H1 (cell line): ENCODE measurements around the gene GFRA4. TPM values are rescaled to one million over a fixed set of nuclear protein-coding genes. Genes with fewer than 3 reads are reported as not detected.

ENCODE experiments used
- CTCF ChIA-PET: fragments of 300-600 bp; sonication (Branson Sonifier 250); formaldehyde crosslinking; loops from one replicate; lab custom pipeline; 2021; ENCODE audit not compliant: partially characterized antibody; lab: Charles Lee
- POLR2A ChIA-PET: fragments of 300-600 bp; sonication (Branson Sonifier 250); formaldehyde crosslinking; loops from one replicate; lab custom pipeline; 2021; ENCODE audit warnings: inconsistent platforms; ENCODE audit not compliant: partially characterized antibody; lab: Charles Lee
- DNase-seq, 2 experiments: peaks; one replicate each; pipeline versions ENCODE4 v3.0.0 to v3.0.0-alpha.2; 2010 to 2022; ENCODE audit warnings: low spot score in 2 of 2, low read depth in 1 of 2, mixed read lengths in 1 of 2
- FAIRE-seq: peaks from 2 replicates; lab custom pipeline; 2011; peaks lifted over from hg19 to GRCh38; lab: Jason Lieb, UNC
- H2AFZ ChIP-seq: 2 replicates; pipeline ENCODE4 v1.8.1; 2012; ENCODE audit warnings: low read length, inconsistent platforms
- H2AK5ac ChIP-seq: 2 replicates; pipeline ENCODE4 v1.6.1; 2013; ENCODE audit warnings: low read depth, low read length
- H2BK120ac ChIP-seq: replicated peaks from 2 replicates; pipeline ENCODE3; 2013; ENCODE audit warnings: low read depth, low read length, inconsistent platforms
- H2BK12ac ChIP-seq: 2 replicates; pipeline ENCODE4 v1.6.1; 2013; ENCODE audit warnings: low read depth, low read length
- H2BK15ac ChIP-seq: 2 replicates; pipeline ENCODE4 v1.6.1; 2013; ENCODE audit warnings: low read length
- H2BK20ac ChIP-seq: 2 replicates; pipeline ENCODE4 v1.6.1; 2013; ENCODE audit warnings: low read length
- H2BK5ac ChIP-seq: 2 replicates; pipeline ENCODE4 v1.6.1; 2013; ENCODE audit warnings: low read depth, low read length
- H3K14ac ChIP-seq: 2 replicates; pipeline ENCODE4 v1.6.1; 2013; ENCODE audit warnings: inconsistent platforms; ENCODE audit not compliant: insufficient read length
- H3K18ac ChIP-seq: 2 replicates; pipeline ENCODE4 v1.6.1; 2013; ENCODE audit warnings: low read length; ENCODE audit errors: extremely low read depth
- H3K23ac ChIP-seq: 2 replicates; pipeline ENCODE4 v1.6.1; 2013; ENCODE audit warnings: inconsistent platforms; ENCODE audit not compliant: insufficient read length
- H3K23me2 ChIP-seq: 2 replicates; pipeline ENCODE4 v1.6.1; 2013; ENCODE audit warnings: low read depth, low read length
- H3K27ac ChIP-seq: 2 replicates; pipeline ENCODE4 v1.6.1; 2011; ENCODE audit warnings: low read depth, low read length, inconsistent platforms
- H3K27me3 ChIP-seq, 4 experiments: replicated peaks in 1 of 4; 1 replicate in 1 of 4; 2 replicates in 3 of 4; pipeline versions ENCODE4 v1.6.1 to v1.8.1; 2011 to 2013; ENCODE audit warnings: low read length in 3 of 4, mild to moderate bottlenecking in 3 of 4, inconsistent platforms in 2 of 4, mixed read lengths in 2 of 4, moderate library complexity in 1 of 4; ENCODE audit not compliant: control insufficient read depth in 3 of 4, insufficient read depth in 3 of 4; ENCODE audit errors: extremely low read depth in 1 of 4
- H3K36me3 ChIP-seq, 4 experiments: 2 replicates each; pipeline versions ENCODE4 v1.6.1 to v1.8.1; 2011 to 2013; ENCODE audit warnings: mild to moderate bottlenecking in 4 of 4, low read length in 3 of 4, moderate library complexity in 2 of 4, control low read depth in 1 of 4, inconsistent platforms in 1 of 4; ENCODE audit not compliant: insufficient read depth in 4 of 4, control insufficient read depth in 2 of 4
- H3K4ac ChIP-seq: replicated peaks from 2 replicates; pipeline ENCODE3; 2013; ENCODE audit warnings: low read length, low read depth, mixed read lengths, inconsistent platforms; ENCODE audit not compliant: insufficient read length
- H3K4me1 ChIP-seq, 4 experiments: replicated peaks in 1 of 4; 1 replicate in 1 of 4; 2 replicates in 3 of 4; pipeline versions ENCODE4 v1.6.1 to v1.8.1; 2011 to 2013; ENCODE audit warnings: low read length in 3 of 4, inconsistent platforms in 2 of 4, mixed read lengths in 1 of 4; ENCODE audit not compliant: insufficient read depth in 4 of 4, control insufficient read depth in 3 of 4
- H3K4me2 ChIP-seq, 2 experiments: 2 replicates each; pipeline versions ENCODE4 v1.6.1 to v1.8.1; 2011 to 2013; ENCODE audit warnings: low read depth in 2 of 2, low read length in 2 of 2, control low read depth in 1 of 2, inconsistent platforms in 1 of 2, mild to moderate bottlenecking in 1 of 2; ENCODE audit not compliant: insufficient read depth in 1 of 2
- H3K4me3 ChIP-seq, 4 experiments: fragments of 200-600, 300-600 bp in 1 of 4; sonication (generic), shearing (Covaris generic), sonication (Bioruptor Twin) in 1 of 4; 2 replicates each; pipeline versions ENCODE4 v1.5.1 to v1.8.1; 2011 to 2016; ENCODE audit warnings: low read length in 4 of 4, low read depth in 3 of 4, control low read depth in 2 of 4, inconsistent platforms in 2 of 4, mild to moderate bottlenecking in 2 of 4, mixed read lengths in 1 of 4, moderate library complexity in 1 of 4; ENCODE audit not compliant: insufficient read depth in 2 of 4; ENCODE audit errors: extremely low read depth in 1 of 4
- H3K56ac ChIP-seq: replicated peaks from 2 replicates; pipeline ENCODE3; 2013; ENCODE audit warnings: low read depth, mild to moderate bottlenecking, mixed read lengths, low read length, inconsistent platforms; ENCODE audit not compliant: insufficient read length
- H3K79me1 ChIP-seq: 2 replicates; pipeline ENCODE4 v1.6.1; 2013; ENCODE audit warnings: low read depth, low read length, control low read depth
- H3K79me2 ChIP-seq, 2 experiments: 2 replicates each; pipeline versions ENCODE4 v1.6.1 to v1.8.1; 2012 to 2013; ENCODE audit warnings: low read length in 2 of 2, mild to moderate bottlenecking in 2 of 2, inconsistent platforms in 1 of 2; ENCODE audit not compliant: insufficient read depth in 2 of 2, control insufficient read depth in 1 of 2
- H3K9ac ChIP-seq, 4 experiments: replicated peaks in 1 of 4; 1 replicate in 1 of 4; 2 replicates in 3 of 4; pipeline versions ENCODE4 v1.6.1 to v1.8.1; 2011 to 2013; ENCODE audit warnings: low read depth in 3 of 4, low read length in 3 of 4, control low read depth in 2 of 4, mild to moderate bottlenecking in 2 of 4, moderate library complexity in 2 of 4, inconsistent platforms in 1 of 4; ENCODE audit errors: extremely low read depth in 1 of 4
- H3K9me3 ChIP-seq, 2 experiments: 2 replicates each; pipeline versions ENCODE4 v1.6.1 to v1.8.1; 2012 to 2013; ENCODE audit warnings: mild to moderate bottlenecking in 2 of 2, moderate library complexity in 2 of 2, control low read depth in 1 of 2, inconsistent platforms in 1 of 2, low read depth in 1 of 2, low read length in 1 of 2, mixed read lengths in 1 of 2; ENCODE audit not compliant: insufficient read depth in 2 of 2
- H4K20me1 ChIP-seq, 2 experiments: replicated peaks in 1 of 2; 2 replicates each; pipeline versions ENCODE3 to v1.8.1; 2011 to 2013; ENCODE audit warnings: inconsistent platforms in 2 of 2, low read length in 2 of 2, mild to moderate bottlenecking in 1 of 2; ENCODE audit not compliant: insufficient read depth in 2 of 2, control insufficient read depth in 1 of 2
- H4K5ac ChIP-seq: 2 replicates; pipeline ENCODE4 v1.6.1; 2013; ENCODE audit warnings: low read length, low read depth, mixed read lengths, inconsistent platforms; ENCODE audit not compliant: insufficient read length
- H4K8ac ChIP-seq: 2 replicates; pipeline ENCODE4 v1.8.0; 2013; ENCODE audit warnings: mild to moderate bottlenecking, moderate library complexity, low read length, inconsistent platforms; ENCODE audit not compliant: insufficient read depth; ENCODE audit errors: extremely low read depth
- H4K91ac ChIP-seq: replicated peaks from 2 replicates; pipeline ENCODE3; 2013; ENCODE audit warnings: low read length, mixed read lengths, inconsistent platforms; ENCODE audit not compliant: insufficient read length
- BCL11A ChIP-seq, 2 experiments: IDR thresholded peaks; one replicate each; pipeline ENCODE4 v1.6.1; 2011; ENCODE audit warnings: low read depth in 2 of 2, low read length in 2 of 2, mild to moderate bottlenecking in 2 of 2
- CBX8 ChIP-seq: fragments of 300-800, 300-1000 bp; sonication (generic); IDR thresholded peaks from 2 replicates; pipeline ENCODE4 v1.7.1; 2016; ENCODE audit warnings: low read depth, low read length, borderline replicate concordance
- CTBP2 ChIP-seq: IDR thresholded peaks from 2 replicates; pipeline ENCODE4 v1.7.0; 2011; ENCODE audit warnings: borderline replicate concordance, mild to moderate bottlenecking, moderate library complexity, mixed read lengths, low read length; ENCODE audit not compliant: insufficient read depth, insufficient read length
- EP300 ChIP-seq, 2 experiments: IDR thresholded peaks; 1 replicate in 1 of 2; 2 replicates in 1 of 2; pipeline ENCODE4 v1.6.1; 2011 to 2012; ENCODE audit warnings: low read depth in 2 of 2, low read length in 2 of 2, mild to moderate bottlenecking in 2 of 2, borderline replicate concordance in 1 of 2, inconsistent platforms in 1 of 2, moderate library complexity in 1 of 2
- JUN ChIP-seq: IDR thresholded peaks from 2 replicates; pipeline ENCODE4 v1.6.1; 2011; ENCODE audit warnings: low read depth, mild to moderate bottlenecking, improper control_type of control experiment, low read length
- JUND ChIP-seq: IDR thresholded peaks from 2 replicates; pipeline ENCODE4 v1.6.1; 2011; ENCODE audit warnings: mild to moderate bottlenecking, improper control_type of control experiment, low read length
- KDM1A ChIP-seq: fragments of 200-600, 300-600 bp; sonication (generic); IDR thresholded peaks from 2 replicates; pipeline ENCODE4 v1.7.1; 2016; ENCODE audit warnings: mild to moderate bottlenecking, low read length, borderline replicate concordance
- NANOG ChIP-seq: IDR thresholded peaks from 2 replicates; pipeline ENCODE4 v1.6.1; 2011; ENCODE audit warnings: low read length, low read depth, mild to moderate bottlenecking, inconsistent platforms; ENCODE audit not compliant: insufficient read depth, poor library complexity, severe bottlenecking
- RFX5 ChIP-seq: IDR thresholded peaks from 2 replicates; pipeline ENCODE4 v1.6.1; 2011; ENCODE audit warnings: low read depth, low read length, improper control_type of control experiment, borderline replicate concordance
- RNF2 ChIP-seq: fragments of 200-900, 300-1000 bp; sonication (generic); IDR thresholded peaks from 2 replicates; pipeline ENCODE4 v1.7.1; 2016; ENCODE audit warnings: borderline replicate concordance, low read depth, mild to moderate bottlenecking, antibody characterized with exemption, low read length; ENCODE audit not compliant: poor library complexity, severe bottlenecking; ENCODE audit errors: missing control alignments
- TCF12 ChIP-seq: IDR thresholded peaks from 2 replicates; pipeline ENCODE4 v1.6.1; 2011; ENCODE audit warnings: low read depth, mild to moderate bottlenecking, low read length
- WGBS, 2 experiments: shearing (Covaris generic) in 1 of 2; methylation state at CpG; one replicate each; pipeline versions ENCODE4 v1.1.6 to v1.1.7; 2013 to 2015; ENCODE audit warnings: low lambda C conversion rate in 2 of 2, mixed read lengths in 2 of 2, inconsistent platforms in 1 of 2, low coverage in 1 of 2, missing lambda C conversion rate in 1 of 2; ENCODE audit not compliant: insufficient replicate concordance in 2 of 2, insufficient coverage in 1 of 2, insufficient read length in 1 of 2; ENCODE audit errors: extremely low coverage in 1 of 2, missing lambda C conversion rate in 1 of 2; 5-methylcytosine and 5-hydroxymethylcytosine counted together
- polyA plus RNA-seq, 7 experiments: library from polyadenylated mRNA; depleted of rRNA in 3 of 7; stranded (reverse) in 5 of 7; unstranded in 2 of 7; fragments of >200 nt in 5 of 7; fragments of 200-250 nt in 2 of 7; gene quantifications; 1 replicate in 5 of 7; 2 replicates in 1 of 7; 4 replicates in 1 of 7; pipeline versions ENCODE4 v1.2.1 to v1.2.3, GENCODE V29; 2011 to 2013; ENCODE audit warnings: missing spikeins in 2 of 7, mixed read lengths in 2 of 7
- total RNA-seq: library from RNA; stranded (reverse); fragmentation: NEBNext Ultra II Directional; extraction: Animal tissue kit (Norgen Biotek cat#: 25700); gene quantifications from 2 replicates; pipeline ENCODE4 v1.2.1, GENCODE V29; 2021

The GFRA4 gene
- total and polyA plus RNA-seq, 2 of the 8 experiments (the other 6 are each of a cell fraction or from before 2014, with no cell fraction given), result 0.05 TPM; not detected in 1

- peaks cover 6 to 25% (median 19%) of the 10 kb centered on the region in 4 experiments; a peak in 6 of 7 replicates for H3K27me3 ChIP-seq
- no peak overlapping the region for H2BK120ac ChIP-seq
- no peak overlapping the region for H3K14ac ChIP-seq
- no peak overlapping the region for H2AK5ac ChIP-seq
- no peak overlapping the region for H3K9ac ChIP-seq
- H3K4me3 ChIP-seq, result no peak overlapping the region
- H2BK5ac ChIP-seq, result no peak overlapping the region
- no peak for DNase-seq
- no peak overlapping the region for H2AFZ ChIP-seq
- H3K79me2 ChIP-seq, result no peaks in the 10 kb centered on the region
- FAIRE-seq, result no peak
- POLR2A ChIA-PET, result interaction anchor here (1.0 to 1.2 kb wide), 2 partner anchors 18 to 50 kb away, joined by 3 read pairs; no protein-coding TSS in a partner anchor
- no peak overlapping the region for H3K4me2 ChIP-seq
- H4K91ac ChIP-seq, result no peak overlapping the region
- H3K23ac ChIP-seq, result no peak overlapping the region
- H4K20me1 ChIP-seq, result peaks cover 0 to 3% of the 10 kb centered on the region in 2 experiments
- WGBS, 2 experiments, result 83% methylated on average over 13 of the region's 13 CpGs; no CpG with 5 or more reads in 1 of the 2 experiments
- no peak overlapping the region for H2BK20ac ChIP-seq
- CTCF ChIA-PET, result interaction anchor here (0.7 to 45.1 kb wide), 14 partner anchors 7 to 83 kb away, joined by 3 to 1432 read pairs (median 3); partner anchors contain the start of genes ADAM33 and SIGLEC1
- H3K79me1 ChIP-seq, result no peaks in the 10 kb centered on the region
- no peak overlapping the region for H4K8ac ChIP-seq
- H3K23me2 ChIP-seq, result peaks cover 9% of the 10 kb centered on the region; the same call in 1 of the 2 replicates
- peaks cover 0 to 10% (median 3%) of the 10 kb centered on the region in 4 experiments; a peak in 4 of 7 replicates for H3K4me1 ChIP-seq
- no peak overlapping the region for H3K56ac ChIP-seq
- H3K18ac ChIP-seq, result no peak overlapping the region
- H3K9me3 ChIP-seq, result no peaks in the 10 kb centered on the region
- H3K27ac ChIP-seq, result no peak overlapping the region
- no peak overlapping the region for H4K5ac ChIP-seq
- H2BK12ac ChIP-seq, result 0 out of 2 replicates have a peak overlapping the region, but pooled peaks have one; percentile 50
- H2BK15ac ChIP-seq, result peak overlapping the region; percentile 14; the same call in 1 of the 2 replicates
- no peak overlapping the region for H3K4ac ChIP-seq
- no peaks in the 10 kb centered on the region for H3K36me3 ChIP-seq
- TF ChIP-seq CTBP2, result no peak
- TF ChIP-seq EP300 (IDR thresholded peaks at IDR 0.05; ENCODE audit: borderline replicate concordance in 1 of 2, low read depth in 2 of 2, low read length in 2 of 2), result no peak
- no peak for TF ChIP-seq CBX8
- TF ChIP-seq JUND, result no peak
- no peak for TF ChIP-seq KDM1A
- no peak for TF ChIP-seq RFX5
- TF ChIP-seq NANOG, result no peak
- TF ChIP-seq BCL11A (IDR thresholded peaks at IDR 0.05; ENCODE audit: low read depth in 2 of 2, low read length in 2 of 2), result no peak
- no peak for TF ChIP-seq JUN
- TF ChIP-seq TCF12, result no peak
- TF ChIP-seq RNF2, result no peak
Observed at GRCh38 chr20:3669710-3670367, 6.6 kb upstream of the GFRA4 start.
